Measurements from ENCODE around the gene CYP2F1. TPM values are rescaled to one million over a fixed set of nuclear protein-coding genes. Genes with fewer than 3 reads are reported as not detected.

The CYP2F1 gene
- total RNA-seq, 1 donor from 2014 or later = not detected

DNA sequence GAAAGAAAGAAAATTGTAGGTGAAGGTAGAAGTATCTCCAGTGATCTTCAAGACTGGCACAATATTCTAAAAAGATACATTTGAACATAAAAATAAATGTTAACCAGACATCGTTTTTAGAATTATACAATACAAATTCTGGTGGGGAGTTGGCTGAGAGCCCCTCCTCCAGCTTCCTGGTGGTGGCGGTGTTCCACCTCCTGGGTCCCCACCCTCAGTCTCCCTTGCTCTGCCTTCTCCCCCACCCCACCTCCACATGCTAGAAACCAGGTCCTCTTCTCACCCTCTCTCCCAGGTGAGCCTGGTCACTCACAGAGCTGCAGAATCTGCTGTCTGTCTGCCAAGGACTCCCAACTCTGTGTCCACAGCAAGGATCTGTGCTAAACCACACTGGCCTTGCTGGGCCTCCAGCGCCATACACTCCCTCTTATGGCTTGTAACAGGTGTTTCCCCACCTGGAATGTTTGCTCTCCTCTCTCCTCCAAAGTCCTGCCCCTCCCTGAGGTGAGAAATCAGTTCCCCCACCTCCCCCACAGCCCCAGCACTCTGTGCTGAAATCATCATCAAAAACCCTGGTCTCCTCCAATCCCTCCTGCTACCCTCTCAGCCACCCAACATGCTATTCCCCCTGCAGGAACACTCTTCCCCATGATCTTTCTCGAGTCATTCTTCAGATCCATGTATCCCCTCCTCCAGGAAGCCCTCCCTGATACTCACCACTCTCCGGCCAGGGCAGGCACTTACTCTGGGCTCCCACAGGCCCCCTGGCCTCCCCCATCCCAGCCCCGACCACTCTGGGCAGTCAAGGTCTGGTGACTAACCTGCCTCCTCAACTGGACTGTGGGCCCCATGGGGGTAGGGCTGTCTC, 58.3 kb downstream of the CYP2F1 start:
- Mint-ChIP-seq H3K4me1 (ENCODE audit: unreplicated experiment) (peaks cover 8% of the 10 kb centered on the region), H3K9me3 (ENCODE audit: unreplicated experiment) (no peaks in the 10 kb centered on the region), H3K27ac (ENCODE audit: unreplicated experiment) (no peak overlapping the region), H3K36me3 (ENCODE audit: low read depth, unreplicated experiment) (no peaks in the 10 kb centered on the region), H3K4me3 (ENCODE audit: unreplicated experiment) (no peak overlapping the region), H3K27me3 (ENCODE audit: unreplicated experiment) (peaks cover 4% of the 10 kb centered on the region)
- no peak for DNase-seq (ENCODE audit: low spot score)
- TF ChIP-seq, protein P1, sequence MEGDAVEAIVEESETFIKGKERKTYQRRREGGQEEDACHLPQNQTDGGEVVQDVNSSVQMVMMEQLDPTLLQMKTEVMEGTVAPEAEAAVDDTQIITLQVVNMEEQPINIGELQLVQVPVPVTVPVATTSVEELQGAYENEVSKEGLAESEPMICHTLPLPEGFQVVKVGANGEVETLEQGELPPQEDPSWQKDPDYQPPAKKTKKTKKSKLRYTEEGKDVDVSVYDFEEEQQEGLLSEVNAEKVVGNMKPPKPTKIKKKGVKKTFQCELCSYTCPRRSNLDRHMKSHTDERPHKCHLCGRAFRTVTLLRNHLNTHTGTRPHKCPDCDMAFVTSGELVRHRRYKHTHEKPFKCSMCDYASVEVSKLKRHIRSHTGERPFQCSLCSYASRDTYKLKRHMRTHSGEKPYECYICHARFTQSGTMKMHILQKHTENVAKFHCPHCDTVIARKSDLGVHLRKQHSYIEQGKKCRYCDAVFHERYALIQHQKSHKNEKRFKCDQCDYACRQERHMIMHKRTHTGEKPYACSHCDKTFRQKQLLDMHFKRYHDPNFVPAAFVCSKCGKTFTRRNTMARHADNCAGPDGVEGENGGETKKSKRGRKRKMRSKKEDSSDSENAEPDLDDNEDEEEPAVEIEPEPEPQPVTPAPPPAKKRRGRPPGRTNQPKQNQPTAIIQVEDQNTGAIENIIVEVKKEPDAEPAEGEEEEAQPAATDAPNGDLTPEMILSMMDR (IDR thresholded peaks at IDR 0.05; ENCODE audit: unreplicated experiment) = no peak

DNA sequence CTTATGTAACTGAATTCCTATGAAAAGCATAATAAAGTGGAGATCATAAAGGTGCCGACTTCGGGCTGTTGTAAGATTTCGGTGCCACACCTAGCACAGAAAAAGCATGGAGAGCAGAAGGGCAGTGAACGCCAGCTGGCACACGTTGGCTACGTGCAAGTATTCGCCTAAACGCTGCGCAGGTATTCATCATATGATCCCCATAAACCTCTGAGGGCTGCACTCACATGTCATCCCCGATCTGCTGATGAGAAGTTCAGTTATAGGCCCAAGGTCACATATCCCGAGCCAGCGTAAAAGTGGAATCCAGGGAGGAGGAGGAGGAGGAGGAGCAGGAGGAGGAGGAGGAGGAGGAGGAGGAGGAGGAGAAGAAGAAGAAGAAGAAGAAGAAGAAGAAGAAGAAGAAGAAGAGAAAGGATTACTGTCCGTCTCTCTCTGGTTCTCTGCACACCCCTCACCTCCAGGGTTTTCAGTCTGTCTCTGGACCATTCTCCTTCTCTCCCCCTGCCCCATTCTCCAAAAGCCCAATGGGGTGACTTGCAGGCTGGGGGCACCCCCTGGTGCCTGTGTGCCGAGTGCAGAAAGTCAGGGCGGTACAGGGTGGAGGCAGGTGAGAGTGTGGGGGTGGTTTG, 60.2 kb downstream of the CYP2F1 start:
- TF ChIP-seq, protein P1 (IDR thresholded peaks at IDR 0.05; ENCODE audit: unreplicated experiment) = no peak
- peak overlapping the region; percentile 14 for H3K4me3 Mint-ChIP-seq (ENCODE audit: unreplicated experiment)
- H3K36me3 Mint-ChIP-seq (ENCODE audit: low read depth, unreplicated experiment) = no peaks in the 10 kb centered on the region
- no peak for DNase-seq (ENCODE audit: low spot score)
- H3K27ac Mint-ChIP-seq (ENCODE audit: unreplicated experiment) = no peak overlapping the region
- no peaks in the 10 kb centered on the region for H3K9me3 Mint-ChIP-seq (ENCODE audit: unreplicated experiment)
- peaks cover 8% of the 10 kb centered on the region for H3K4me1 Mint-ChIP-seq (ENCODE audit: unreplicated experiment)
- H3K27me3 Mint-ChIP-seq (ENCODE audit: unreplicated experiment) = peaks cover 4% of the 10 kb centered on the region

DNA sequence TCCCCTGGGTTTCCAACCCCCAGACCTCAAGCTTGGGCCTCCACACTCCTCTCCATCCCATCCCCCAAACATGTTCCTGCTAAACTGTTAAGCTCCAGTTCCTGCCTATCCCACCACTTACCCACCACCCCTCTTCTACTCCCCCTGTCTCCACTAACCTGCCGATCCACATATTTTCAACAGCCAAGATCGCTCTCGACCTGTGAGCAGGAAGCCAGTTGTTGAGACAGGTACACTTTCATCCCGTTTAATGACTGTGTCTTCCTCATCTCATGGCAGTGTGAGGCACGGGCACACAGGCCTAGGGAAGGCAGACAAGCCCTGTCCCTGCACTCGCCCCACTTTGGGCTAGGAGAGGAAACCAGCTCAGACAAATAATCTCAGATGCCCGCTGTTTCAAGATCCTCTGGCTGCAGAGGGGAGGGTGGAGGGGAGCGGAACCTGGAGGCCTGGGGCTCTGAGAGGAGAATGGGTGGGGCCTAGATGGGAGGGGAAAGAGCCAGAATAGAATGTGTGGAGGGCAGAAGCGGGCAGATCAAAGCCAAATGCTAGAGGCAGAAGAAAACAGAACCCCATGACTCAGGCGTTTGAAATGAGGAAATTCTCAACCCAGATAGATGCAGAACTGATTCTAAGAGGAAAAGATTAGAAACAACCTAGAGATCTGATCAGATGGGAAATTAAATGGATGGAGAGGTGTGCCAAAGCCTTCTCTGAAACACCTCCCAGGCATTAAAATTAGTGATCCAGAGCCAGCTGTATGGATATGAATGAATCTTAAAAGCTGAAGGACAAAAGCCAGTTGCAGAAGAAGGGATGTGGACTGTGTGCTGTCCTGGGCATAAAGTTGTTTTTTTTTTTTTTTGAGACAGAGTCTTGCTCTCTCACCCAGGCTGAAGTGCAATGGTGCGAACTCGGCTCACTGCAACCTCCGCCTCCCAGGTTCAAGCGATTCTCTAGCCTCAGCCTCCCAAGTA, 61.9 kb downstream of the CYP2F1 start:
- DNase-seq (ENCODE audit: low spot score) = peak; percentile 31
- Mint-ChIP-seq H3K27ac (ENCODE audit: unreplicated experiment) (no peak overlapping the region), H3K4me1 (ENCODE audit: unreplicated experiment) (peaks cover 8% of the 10 kb centered on the region), H3K36me3 (ENCODE audit: low read depth, unreplicated experiment) (no peaks in the 10 kb centered on the region), H3K9me3 (ENCODE audit: unreplicated experiment) (no peaks in the 10 kb centered on the region), H3K27me3 (ENCODE audit: unreplicated experiment) (peaks cover 4% of the 10 kb centered on the region), H3K4me3 (ENCODE audit: unreplicated experiment) (no peak overlapping the region)
- TF ChIP-seq, protein P1 (IDR thresholded peaks at IDR 0.05; ENCODE audit: unreplicated experiment) = no peak

Other genes starting within 250 kb of the CYP2F1 start
- not detected for gene CYP2A7, start 232.2 kb upstream of the CYP2F1 start, total RNA-seq (ENCODE audit: unreplicated experiment)
- not detected for gene CYP2B6, start 123.2 kb upstream of the CYP2F1 start, total RNA-seq (ENCODE audit: unreplicated experiment)
- not detected for gene CYP2A13, start 26.0 kb upstream of the CYP2F1 start, total RNA-seq (ENCODE audit: unreplicated experiment)
- gene CYP2S1, start 78.8 kb downstream of the CYP2F1 start, total RNA-seq (ENCODE audit: unreplicated experiment) = 17.5 TPM
- gene AXL, start 104.8 kb downstream of the CYP2F1 start, total RNA-seq (ENCODE audit: unreplicated experiment) = 5.5 TPM
- 259 TPM for gene HNRNPUL1, start 149.9 kb downstream of the CYP2F1 start, total RNA-seq (ENCODE audit: unreplicated experiment)
- gene CCDC97, start 195.7 kb downstream of the CYP2F1 start, total RNA-seq (ENCODE audit: unreplicated experiment) = 28.6 TPM
- 193 TPM for gene TGFB1, start 239.5 kb downstream of the CYP2F1 start, total RNA-seq (ENCODE audit: unreplicated experiment)
- 6.8 TPM for gene B9D2, start 249.7 kb downstream of the CYP2F1 start, total RNA-seq (ENCODE audit: unreplicated experiment)

All from endothelial cell (in vitro differentiated cells).